22Rv1 (cell line): ENCODE measurements around the gene XXYLT1.
"Not testable (repeated sequence)": the region's sequence is repeated elsewhere in the genome, so short reads cannot be mapped to it uniquely, and the experiment has no call there.

ENCODE experiments used
- H3K27ac ChIP-seq: fragments of 450-650 bp; 2 replicates; pipeline ENCODE4 v1.5.1; 2017
- ZFX ChIP-seq: fragments of 450-650 bp; IDR thresholded peaks from 2 replicates; pipeline ENCODE4 v1.6.1; 2017; ENCODE audit warnings: antibody characterized with exemption, borderline replicate concordance
- TF ChIP-seq, protein P1 (sequence below): fragments of 450-650 bp; IDR thresholded peaks from 2 replicates; pipeline ENCODE4 v1.5.1; 2017; ENCODE audit warnings: mild to moderate bottlenecking

The XXYLT1 gene

DNA sequence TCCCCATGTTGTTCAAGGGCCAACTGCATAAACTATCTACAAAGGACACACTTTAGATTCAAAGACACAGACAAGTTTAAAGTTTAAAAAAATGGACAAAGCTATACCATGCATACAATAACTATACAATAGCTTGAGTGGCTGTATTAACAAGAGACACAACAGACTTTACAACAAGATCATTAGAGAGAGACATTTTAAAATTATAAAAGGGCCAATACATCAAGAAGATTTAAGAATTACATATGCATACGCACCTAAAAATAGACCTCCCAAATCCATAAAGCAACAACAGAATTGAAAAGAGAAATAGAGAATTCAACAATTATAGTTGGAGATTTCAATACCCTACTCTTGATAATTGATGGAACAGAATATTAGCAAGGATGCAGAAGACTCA, 79.4 kb downstream of the XXYLT1 start:
- no peak overlapping the region for H3K27ac ChIP-seq
- no peak for TF ChIP-seq ZFX
- TF ChIP-seq, protein P1, sequence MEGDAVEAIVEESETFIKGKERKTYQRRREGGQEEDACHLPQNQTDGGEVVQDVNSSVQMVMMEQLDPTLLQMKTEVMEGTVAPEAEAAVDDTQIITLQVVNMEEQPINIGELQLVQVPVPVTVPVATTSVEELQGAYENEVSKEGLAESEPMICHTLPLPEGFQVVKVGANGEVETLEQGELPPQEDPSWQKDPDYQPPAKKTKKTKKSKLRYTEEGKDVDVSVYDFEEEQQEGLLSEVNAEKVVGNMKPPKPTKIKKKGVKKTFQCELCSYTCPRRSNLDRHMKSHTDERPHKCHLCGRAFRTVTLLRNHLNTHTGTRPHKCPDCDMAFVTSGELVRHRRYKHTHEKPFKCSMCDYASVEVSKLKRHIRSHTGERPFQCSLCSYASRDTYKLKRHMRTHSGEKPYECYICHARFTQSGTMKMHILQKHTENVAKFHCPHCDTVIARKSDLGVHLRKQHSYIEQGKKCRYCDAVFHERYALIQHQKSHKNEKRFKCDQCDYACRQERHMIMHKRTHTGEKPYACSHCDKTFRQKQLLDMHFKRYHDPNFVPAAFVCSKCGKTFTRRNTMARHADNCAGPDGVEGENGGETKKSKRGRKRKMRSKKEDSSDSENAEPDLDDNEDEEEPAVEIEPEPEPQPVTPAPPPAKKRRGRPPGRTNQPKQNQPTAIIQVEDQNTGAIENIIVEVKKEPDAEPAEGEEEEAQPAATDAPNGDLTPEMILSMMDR, result no peak

DNA sequence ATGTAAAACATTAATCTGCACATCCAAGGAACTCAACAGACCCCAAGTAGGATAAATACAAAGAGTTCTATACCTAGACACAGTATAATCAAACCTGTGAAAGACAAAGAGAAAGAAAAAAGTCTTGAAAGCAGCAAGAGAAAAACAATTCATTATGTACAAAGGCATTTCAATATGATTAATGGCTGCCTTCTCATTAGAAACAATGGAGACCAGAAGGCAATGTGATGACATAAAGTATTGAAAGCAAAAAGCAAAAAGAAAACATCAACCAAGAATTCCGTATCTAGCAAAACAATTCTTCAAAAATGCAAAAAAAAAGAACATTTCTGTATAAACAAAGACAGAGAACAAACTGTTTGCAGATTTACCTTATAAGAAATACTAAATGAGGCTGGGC, 81.1 kb downstream of the XXYLT1 start:
- H3K27ac ChIP-seq, result no peak overlapping the region
- no peak for TF ChIP-seq ZFX
- TF ChIP-seq, protein P1, result no peak

DNA sequence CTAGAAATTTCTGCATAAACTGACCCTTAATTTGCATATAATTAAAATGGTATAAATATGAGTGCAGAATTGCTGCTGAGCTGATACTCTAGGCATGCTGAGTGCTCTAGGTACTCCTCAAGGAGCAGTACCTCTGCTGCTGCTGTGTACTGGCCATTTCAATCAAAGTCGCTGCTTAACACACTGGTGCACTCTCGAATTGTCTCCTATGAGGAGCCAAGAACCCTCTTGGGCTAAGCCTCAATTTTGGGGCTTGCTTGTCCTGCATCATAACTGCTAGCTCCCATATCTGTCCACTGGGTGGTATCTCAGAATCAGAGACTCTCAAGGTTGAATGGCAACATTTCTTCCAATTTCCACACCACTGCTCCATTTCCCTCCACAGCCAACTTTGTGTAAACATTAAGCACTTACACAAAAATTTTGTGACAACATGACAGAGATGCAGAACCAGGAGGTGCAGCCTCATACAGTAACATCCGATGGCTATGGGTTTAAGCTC, 82.5 kb downstream of the XXYLT1 start:
- peak overlapping the region; percentile 5; the same call in 1 of the 2 replicates for H3K27ac ChIP-seq
- TF ChIP-seq ZFX, result no peak
- TF ChIP-seq, protein P1, result no peak

DNA sequence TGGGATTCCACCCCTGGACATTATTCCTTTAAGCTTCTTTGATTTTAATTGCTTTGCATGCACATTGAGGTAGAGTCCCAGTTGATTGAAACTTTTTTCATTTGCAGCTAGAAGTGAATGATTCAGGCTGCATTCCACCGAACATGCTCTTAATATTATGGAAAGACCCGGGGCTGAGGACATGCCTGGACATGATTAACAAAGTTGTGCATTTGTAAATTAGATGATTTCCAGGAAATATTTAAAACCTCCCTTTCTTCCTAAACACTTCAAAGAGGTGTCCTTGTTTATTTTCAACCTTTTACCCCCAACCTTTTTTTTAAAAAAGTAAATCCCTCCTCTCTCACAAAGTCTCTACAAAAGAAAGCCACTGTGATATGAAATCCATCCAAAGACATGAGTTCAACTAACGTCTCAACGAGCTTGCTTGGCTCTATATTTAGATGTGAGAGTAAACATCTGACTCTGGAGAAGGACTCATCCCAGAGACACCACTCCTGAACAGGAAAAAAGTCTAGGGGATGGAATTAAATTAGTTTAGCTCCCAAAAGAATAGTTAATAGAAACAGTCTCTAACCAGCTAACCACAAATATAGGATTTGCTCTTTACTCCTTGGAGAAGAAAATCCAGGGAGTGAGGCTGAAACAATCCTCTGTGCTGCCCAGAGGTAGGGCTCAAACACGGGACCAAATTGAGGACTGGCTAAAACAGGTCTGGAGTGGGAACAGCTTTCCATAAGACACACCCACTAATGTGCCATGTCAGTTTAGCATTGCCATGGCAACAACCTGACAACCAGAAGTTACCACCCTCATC, 83.1 kb downstream of the XXYLT1 start:
- H3K27ac ChIP-seq, result peak overlapping the region; percentile 5; the same call in 1 of the 2 replicates
- no peak for TF ChIP-seq ZFX
- TF ChIP-seq, protein P1, result no peak

DNA sequence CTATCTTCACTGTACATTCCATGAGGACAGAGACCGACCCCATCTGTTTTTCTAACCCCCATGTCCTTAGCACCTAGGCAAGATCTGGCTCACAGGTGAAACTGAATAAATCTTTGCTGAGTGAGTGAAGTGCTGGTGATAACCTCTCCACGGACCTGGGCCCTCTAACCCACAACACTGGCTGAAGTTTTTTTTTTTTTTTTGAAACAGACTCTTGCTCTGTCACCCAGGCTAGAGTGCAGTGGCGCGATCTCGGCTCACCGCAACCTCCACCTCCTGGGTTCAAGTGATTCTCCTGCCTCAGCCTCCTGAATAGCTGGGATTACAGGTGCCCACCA, 84.3 kb downstream of the XXYLT1 start:
- not testable (repeated sequence) for H3K27ac ChIP-seq

DNA sequence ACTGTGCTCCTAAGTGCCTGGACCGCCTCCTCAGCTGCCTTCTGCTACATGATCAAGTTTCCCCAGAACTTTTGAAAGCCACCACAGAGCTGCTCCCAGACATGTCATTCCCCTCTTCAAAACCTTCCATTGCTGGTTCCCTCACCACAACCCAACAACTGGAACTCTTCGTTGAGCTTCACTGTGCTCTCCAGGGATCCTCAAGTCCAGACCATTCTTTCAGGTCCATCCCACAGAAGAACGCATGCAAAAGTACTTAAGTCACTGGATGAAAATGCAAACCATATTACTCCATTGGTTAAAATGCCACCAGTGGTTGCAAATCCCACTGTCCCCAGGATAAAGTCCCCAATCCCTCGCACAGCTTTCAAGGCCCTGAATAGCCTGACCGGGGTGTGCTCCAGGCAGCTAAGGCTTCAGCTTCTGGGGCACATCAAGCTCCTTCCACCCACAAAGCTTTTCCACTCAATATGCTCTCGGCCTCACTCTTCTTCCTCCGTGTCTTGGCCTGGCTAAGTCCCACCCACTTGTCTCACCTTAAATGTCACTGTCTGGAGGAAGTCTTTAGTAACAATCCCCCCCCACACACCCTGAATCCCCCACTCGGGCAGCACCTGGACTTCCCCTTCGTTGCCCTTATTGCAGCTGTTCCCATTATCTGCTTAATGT, 84.8 kb downstream of the XXYLT1 start:
- no peak for TF ChIP-seq ZFX
- TF ChIP-seq, protein P1, result no peak
- no peak overlapping the region for H3K27ac ChIP-seq

DNA sequence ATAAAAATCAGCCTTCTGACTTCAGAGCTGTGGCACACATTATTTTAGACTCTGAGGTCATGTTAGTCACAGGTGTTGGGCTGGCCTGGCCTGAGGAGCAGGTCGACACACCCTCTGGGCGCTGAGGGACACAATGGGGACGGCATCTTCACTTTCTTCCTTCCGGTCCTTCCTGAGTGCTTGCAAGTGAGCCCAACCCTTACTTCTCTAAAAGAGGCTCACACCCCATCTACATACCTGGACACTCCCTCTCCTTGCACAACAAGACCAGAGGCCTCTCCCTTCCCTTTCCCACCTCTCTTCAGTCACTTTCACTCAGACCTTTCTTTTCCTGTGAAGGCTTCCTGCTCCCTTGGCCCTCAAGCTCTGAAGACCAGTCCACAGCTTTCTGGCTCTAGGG, 85.4 kb downstream of the XXYLT1 start:
- TF ChIP-seq ZFX, result no peak
- TF ChIP-seq, protein P1, result no peak
- no peak overlapping the region for H3K27ac ChIP-seq
